ENCODE results near the gene CST9.

- TF ChIP-seq HDAC6 (IDR thresholded peaks at IDR 0.05; ENCODE audit: low read depth, low read length) (no peak), KDM5A (IDR thresholded peaks at IDR 0.05; ENCODE audit: low read length) (no peak), EZH2 (IDR thresholded peaks at IDR 0.05; ENCODE audit: low read depth, low read length, severe bottlenecking) (no peak), EGR1 (IDR thresholded peaks at IDR 0.05; ENCODE audit: borderline replicate concordance, low read depth, low read length) (no peak), NRF1 (IDR thresholded peaks at IDR 0.05; ENCODE audit: low read depth, low read length) (no peak), CTCF (IDR thresholded peaks at IDR 0.05; ENCODE audit: control extremely low read depth in 1 of 3, insufficient read depth in 1 of 3, low read depth in 1 of 3, low read length in 3 of 3) (no peak), POLR2A (IDR thresholded peaks at IDR 0.05; ENCODE audit: control extremely low read depth in 1 of 2, low read depth in 2 of 2, low read length in 2 of 2) (no peak), SP1 (IDR thresholded peaks at IDR 0.05; ENCODE audit: low read depth, low read length) (no peak), EP300 (IDR thresholded peaks at IDR 0.05; ENCODE audit: borderline replicate concordance in 1 of 2, low read depth in 2 of 2, low read length in 2 of 2) (no peak), HDAC2 (IDR thresholded peaks at IDR 0.05; ENCODE audit: borderline replicate concordance in 1 of 2, low read depth in 2 of 2, low read length in 2 of 2) (no peak), POLR2AphosphoS5 (IDR thresholded peaks at IDR 0.05; ENCODE audit: low read depth, low read length) (no peak)
Observed at GRCh38 chr20:23574977-23575376, 30.7 kb downstream of the CST9 start.
